Liver (tissue), 9 donors: ENCODE data around the gene TTYH3. TPM values are rescaled to one million over a fixed set of nuclear protein-coding genes. Genes with fewer than 3 reads are reported as not detected.

Experiments
- DNase-seq: peaks from one replicate; pipeline ENCODE4 v3.0.0-alpha.2; 2017; ENCODE audit warnings: low spot score
- H3K27ac ChIP-seq, 2 donors: one replicate each; pipeline ENCODE4 v1.7.0; 2013; ENCODE audit warnings: inconsistent platforms in 2 of 2, low read length in 2 of 2, control low read depth in 1 of 2, low read depth in 1 of 2, mild to moderate bottlenecking in 1 of 2
- H3K27me3 ChIP-seq, 4 donors: one replicate each; pipeline versions ENCODE4 v1.6.1 to v1.7.0; 2013; ENCODE audit warnings: low read length in 3 of 4, inconsistent platforms in 1 of 4, mild to moderate bottlenecking in 1 of 4, moderate library complexity in 1 of 4; ENCODE audit not compliant: control insufficient read depth in 4 of 4, insufficient read depth in 4 of 4
- H3K36me3 ChIP-seq, 4 donors: one replicate each; pipeline versions ENCODE4 v1.6.1 to v1.7.0; 2013; ENCODE audit warnings: low read length in 3 of 4, mild to moderate bottlenecking in 3 of 4, low read depth in 1 of 4, moderate library complexity in 1 of 4; ENCODE audit not compliant: control insufficient read depth in 4 of 4, insufficient read depth in 3 of 4
- H3K4me1 ChIP-seq, 4 donors: one replicate each; pipeline versions ENCODE4 v1.6.1 to v1.7.0; 2013; ENCODE audit warnings: low read length in 3 of 4, mild to moderate bottlenecking in 3 of 4, moderate library complexity in 1 of 4; ENCODE audit not compliant: control insufficient read depth in 4 of 4, insufficient read depth in 4 of 4
- H3K4me3 ChIP-seq, 3 donors: one replicate each; pipeline versions ENCODE4 v1.6.1 to v1.7.0; 2013; ENCODE audit warnings: low read length in 3 of 3, control low read depth in 1 of 3, low read depth in 1 of 3, mild to moderate bottlenecking in 1 of 3
- H3K9ac ChIP-seq, 2 donors: one replicate each; pipeline ENCODE4 v1.7.0; 2013; ENCODE audit warnings: low read length in 2 of 2, mild to moderate bottlenecking in 2 of 2, moderate library complexity in 2 of 2, control low read depth in 1 of 2, low read depth in 1 of 2
- H3K9me3 ChIP-seq, 4 donors: one replicate each; pipeline versions ENCODE4 v1.6.1 to v1.7.0; 2013; ENCODE audit warnings: low read length in 3 of 4; ENCODE audit not compliant: control insufficient read depth in 4 of 4
- ATF3 ChIP-seq: IDR thresholded peaks from 2 replicates; pipeline ENCODE4 v1.6.1; 2016; ENCODE audit warnings: antibody characterized with exemption
- CTCF ChIP-seq: fragments of 150-350 bp; IDR thresholded peaks from 2 replicates; pipeline ENCODE4 v1.5.1; 2017; ENCODE audit warnings: improper control_type of control experiment, low read depth, low read length; ENCODE audit not compliant: missing input control
- EGR1 ChIP-seq, 2 donors: IDR thresholded peaks; 2 replicates each; pipeline ENCODE4 v1.6.1; 2016 to 2018; ENCODE audit warnings: antibody characterized with exemption in 2 of 2, low read depth in 2 of 2
- FOXA1 ChIP-seq: IDR thresholded peaks from 2 replicates; pipeline ENCODE4 v1.6.1; 2016; ENCODE audit warnings: antibody characterized with exemption
- FOXA2 ChIP-seq: IDR thresholded peaks from 2 replicates; pipeline ENCODE4 v1.6.1; 2016; ENCODE audit warnings: antibody characterized with exemption
- GABPA ChIP-seq, 2 donors: IDR thresholded peaks in 1 of 2; conservative IDR thresholded peaks in 1 of 2; 2 replicates each; pipeline ENCODE4 v1.6.1; 2016; ENCODE audit warnings: antibody characterized with exemption in 2 of 2, mild to moderate bottlenecking in 1 of 2, moderate library complexity in 1 of 2
- HNF4A ChIP-seq, 2 donors: conservative IDR thresholded peaks; 2 replicates each; pipeline ENCODE4 v1.6.1; 2016; ENCODE audit warnings: antibody characterized with exemption in 2 of 2, mild to moderate bottlenecking in 2 of 2
- HNF4G ChIP-seq: IDR thresholded peaks from 2 replicates; pipeline ENCODE4 v1.6.1; 2016; ENCODE audit warnings: antibody characterized with exemption
- JUND ChIP-seq, 2 donors: IDR thresholded peaks; 2 replicates each; pipeline ENCODE4 v1.6.1; 2016; ENCODE audit warnings: antibody characterized with exemption in 2 of 2
- MAX ChIP-seq: IDR thresholded peaks from 2 replicates; pipeline ENCODE4 v1.6.1; 2016; ENCODE audit warnings: antibody characterized with exemption
- NR2F2 ChIP-seq: IDR thresholded peaks from 2 replicates; pipeline ENCODE4 v1.6.1; 2016; ENCODE audit warnings: antibody characterized with exemption
- RAD21 ChIP-seq, 2 donors: IDR thresholded peaks; 2 replicates each; pipeline ENCODE4 v1.6.1; 2016; ENCODE audit warnings: antibody characterized with exemption in 2 of 2, mild to moderate bottlenecking in 2 of 2
- REST ChIP-seq: IDR thresholded peaks from 2 replicates; pipeline ENCODE4 v1.6.1; 2016; ENCODE audit warnings: antibody characterized with exemption, mild to moderate bottlenecking
- RXRA ChIP-seq, 2 donors: IDR thresholded peaks; 2 replicates each; pipeline ENCODE4 v1.6.1; 2017 to 2018; ENCODE audit warnings: antibody characterized with exemption in 2 of 2, mild to moderate bottlenecking in 1 of 2
- SP1 ChIP-seq: IDR thresholded peaks from 2 replicates; pipeline ENCODE4 v1.6.1; 2018; ENCODE audit warnings: antibody characterized with exemption, mild to moderate bottlenecking
- YY1 ChIP-seq: IDR thresholded peaks from 2 replicates; pipeline ENCODE4 v1.6.1; 2016; ENCODE audit warnings: antibody characterized with exemption, mild to moderate bottlenecking
- ZBTB33 ChIP-seq: IDR thresholded peaks from 2 replicates; pipeline ENCODE4 v1.6.1; 2016; ENCODE audit warnings: antibody characterized with exemption
- WGBS: extraction: QIAGEN DNeasy Blood & Tissue Kit; methylation state at CpG from one replicate; pipeline ENCODE4 v1.1.7; 2013; 5-methylcytosine and 5-hydroxymethylcytosine counted together
- polyA plus RNA-seq, 2 donors: library from polyadenylated mRNA; stranded (reverse) in 1 of 2; unstranded in 1 of 2; fragments of 200-250 nt in 1 of 2; fragments of >200 nt in 1 of 2; fragmentation: Nextera tagmentation in 1 of 2; extraction: Ambion mirVana in 1 of 2; gene quantifications; one replicate each; pipeline versions ENCODE4 v1.2.1 to v1.2.3, GENCODE V29; 2013 to 2015
- total RNA-seq, 2 donors: library from RNA; depleted of rRNA; stranded (reverse); fragments of >200 nt; gene quantifications; one replicate each; pipeline ENCODE4 v1.2.3, GENCODE V29; 2014
- donor health status: healthy.
- donor health status: healthy.
- donor health status: healthy.
- donor health status: healthy.
- donor health status: healthy.

TTYH3 gene
- total and polyA plus RNA-seq, 4 donors = 8.2 to 19.6 (median 17.4) TPM

GRCh38 chr7:2702594-2702957 is 70.8 kb downstream of the TTYH3 start:
- no peak for DNase-seq
- Histone ChIP-seq H3K27ac (no peak overlapping the region), H3K4me1 (peaks cover 0 to 12% (median 4%) of the 10 kb centered on the region in 4 donors), H3K36me3 (no peaks in the 10 kb centered on the region), H3K4me3 (no peak overlapping the region), H3K27me3 (no peaks in the 10 kb centered on the region), H3K9me3 (no peaks in the 10 kb centered on the region), H3K9ac (no peak overlapping the region)
- TF ChIP-seq CTCF (no peak), NR2F2 (no peak), EGR1 (IDR thresholded peaks at IDR 0.05; ENCODE audit: low read depth in 2 of 2) (no peak), GABPA (IDR thresholded peaks at IDR 0.05 in 1 of 2, conservative IDR thresholded peaks at IDR 0.05 in 1 of 2) (no peak), ATF3 (no peak), RXRA (IDR thresholded peaks at IDR 0.05) (no peak), FOXA1 (no peak), RAD21 (IDR thresholded peaks at IDR 0.05) (no peak), JUND (IDR thresholded peaks at IDR 0.05) (no peak), SP1 (no peak), ZBTB33 (no peak), FOXA2 (no peak), REST (no peak), HNF4A (conservative IDR thresholded peaks at IDR 0.05) (no peak), YY1 (no peak), MAX (no peak), HNF4G (no peak)
- 91% methylated on average over 22 of the region's 22 CpGs for WGBS
